H1 (cell line): Measurements from ENCODE around the gene AOAH. TPM values are rescaled to one million over a fixed set of nuclear protein-coding genes. Genes with fewer than 3 reads are reported as not detected.

Experiments used
- CTCF ChIA-PET: fragments of 300-600 bp; sonication (Branson Sonifier 250); formaldehyde crosslinking; loops from one replicate; lab custom pipeline; 2021; ENCODE audit not compliant: partially characterized antibody; lab: Charles Lee
- POLR2A ChIA-PET: fragments of 300-600 bp; sonication (Branson Sonifier 250); formaldehyde crosslinking; loops from one replicate; lab custom pipeline; 2021; ENCODE audit warnings: inconsistent platforms; ENCODE audit not compliant: partially characterized antibody; lab: Charles Lee
- DNase-seq, 2 experiments: peaks; one replicate each; pipeline versions ENCODE4 v3.0.0 to v3.0.0-alpha.2; 2010 to 2022; ENCODE audit warnings: low spot score in 2 of 2, low read depth in 1 of 2, mixed read lengths in 1 of 2
- FAIRE-seq: peaks from 2 replicates; lab custom pipeline; 2011; peaks lifted over from hg19 to GRCh38; lab: Jason Lieb, UNC
- H2AFZ ChIP-seq: 2 replicates; pipeline ENCODE4 v1.8.1; 2012; ENCODE audit warnings: low read length, inconsistent platforms
- H2AK5ac ChIP-seq: 2 replicates; pipeline ENCODE4 v1.6.1; 2013; ENCODE audit warnings: low read depth, low read length
- H2BK120ac ChIP-seq: replicated peaks from 2 replicates; pipeline ENCODE3; 2013; ENCODE audit warnings: low read depth, low read length, inconsistent platforms
- H2BK12ac ChIP-seq: 2 replicates; pipeline ENCODE4 v1.6.1; 2013; ENCODE audit warnings: low read depth, low read length
- H2BK15ac ChIP-seq: 2 replicates; pipeline ENCODE4 v1.6.1; 2013; ENCODE audit warnings: low read length
- H2BK20ac ChIP-seq: 2 replicates; pipeline ENCODE4 v1.6.1; 2013; ENCODE audit warnings: low read length
- H2BK5ac ChIP-seq: 2 replicates; pipeline ENCODE4 v1.6.1; 2013; ENCODE audit warnings: low read depth, low read length
- H3K14ac ChIP-seq: 2 replicates; pipeline ENCODE4 v1.6.1; 2013; ENCODE audit warnings: inconsistent platforms; ENCODE audit not compliant: insufficient read length
- H3K18ac ChIP-seq: 2 replicates; pipeline ENCODE4 v1.6.1; 2013; ENCODE audit warnings: low read length; ENCODE audit errors: extremely low read depth
- H3K23ac ChIP-seq: 2 replicates; pipeline ENCODE4 v1.6.1; 2013; ENCODE audit warnings: inconsistent platforms; ENCODE audit not compliant: insufficient read length
- H3K23me2 ChIP-seq: 2 replicates; pipeline ENCODE4 v1.6.1; 2013; ENCODE audit warnings: low read depth, low read length
- H3K27ac ChIP-seq: 2 replicates; pipeline ENCODE4 v1.6.1; 2011; ENCODE audit warnings: low read depth, low read length, inconsistent platforms
- H3K27me3 ChIP-seq, 4 experiments: replicated peaks in 1 of 4; 1 replicate in 1 of 4; 2 replicates in 3 of 4; pipeline versions ENCODE4 v1.6.1 to v1.8.1; 2011 to 2013; ENCODE audit warnings: low read length in 3 of 4, mild to moderate bottlenecking in 3 of 4, inconsistent platforms in 2 of 4, mixed read lengths in 2 of 4, moderate library complexity in 1 of 4; ENCODE audit not compliant: control insufficient read depth in 3 of 4, insufficient read depth in 3 of 4; ENCODE audit errors: extremely low read depth in 1 of 4
- H3K36me3 ChIP-seq, 4 experiments: 2 replicates each; pipeline versions ENCODE4 v1.6.1 to v1.8.1; 2011 to 2013; ENCODE audit warnings: mild to moderate bottlenecking in 4 of 4, low read length in 3 of 4, moderate library complexity in 2 of 4, control low read depth in 1 of 4, inconsistent platforms in 1 of 4; ENCODE audit not compliant: insufficient read depth in 4 of 4, control insufficient read depth in 2 of 4
- H3K4ac ChIP-seq: replicated peaks from 2 replicates; pipeline ENCODE3; 2013; ENCODE audit warnings: low read length, low read depth, mixed read lengths, inconsistent platforms; ENCODE audit not compliant: insufficient read length
- H3K4me1 ChIP-seq, 4 experiments: replicated peaks in 1 of 4; 1 replicate in 1 of 4; 2 replicates in 3 of 4; pipeline versions ENCODE4 v1.6.1 to v1.8.1; 2011 to 2013; ENCODE audit warnings: low read length in 3 of 4, inconsistent platforms in 2 of 4, mixed read lengths in 1 of 4; ENCODE audit not compliant: insufficient read depth in 4 of 4, control insufficient read depth in 3 of 4
- H3K4me2 ChIP-seq, 2 experiments: 2 replicates each; pipeline versions ENCODE4 v1.6.1 to v1.8.1; 2011 to 2013; ENCODE audit warnings: low read depth in 2 of 2, low read length in 2 of 2, control low read depth in 1 of 2, inconsistent platforms in 1 of 2, mild to moderate bottlenecking in 1 of 2; ENCODE audit not compliant: insufficient read depth in 1 of 2
- H3K4me3 ChIP-seq, 4 experiments: fragments of 200-600, 300-600 bp in 1 of 4; sonication (generic), shearing (Covaris generic), sonication (Bioruptor Twin) in 1 of 4; 2 replicates each; pipeline versions ENCODE4 v1.5.1 to v1.8.1; 2011 to 2016; ENCODE audit warnings: low read length in 4 of 4, low read depth in 3 of 4, control low read depth in 2 of 4, inconsistent platforms in 2 of 4, mild to moderate bottlenecking in 2 of 4, mixed read lengths in 1 of 4, moderate library complexity in 1 of 4; ENCODE audit not compliant: insufficient read depth in 2 of 4; ENCODE audit errors: extremely low read depth in 1 of 4
- H3K56ac ChIP-seq: replicated peaks from 2 replicates; pipeline ENCODE3; 2013; ENCODE audit warnings: low read depth, mild to moderate bottlenecking, mixed read lengths, low read length, inconsistent platforms; ENCODE audit not compliant: insufficient read length
- H3K79me1 ChIP-seq: 2 replicates; pipeline ENCODE4 v1.6.1; 2013; ENCODE audit warnings: low read depth, low read length, control low read depth
- H3K79me2 ChIP-seq, 2 experiments: 2 replicates each; pipeline versions ENCODE4 v1.6.1 to v1.8.1; 2012 to 2013; ENCODE audit warnings: low read length in 2 of 2, mild to moderate bottlenecking in 2 of 2, inconsistent platforms in 1 of 2; ENCODE audit not compliant: insufficient read depth in 2 of 2, control insufficient read depth in 1 of 2
- H3K9ac ChIP-seq, 4 experiments: replicated peaks in 1 of 4; 1 replicate in 1 of 4; 2 replicates in 3 of 4; pipeline versions ENCODE4 v1.6.1 to v1.8.1; 2011 to 2013; ENCODE audit warnings: low read depth in 3 of 4, low read length in 3 of 4, control low read depth in 2 of 4, mild to moderate bottlenecking in 2 of 4, moderate library complexity in 2 of 4, inconsistent platforms in 1 of 4; ENCODE audit errors: extremely low read depth in 1 of 4
- H3K9me3 ChIP-seq, 2 experiments: 2 replicates each; pipeline versions ENCODE4 v1.6.1 to v1.8.1; 2012 to 2013; ENCODE audit warnings: mild to moderate bottlenecking in 2 of 2, moderate library complexity in 2 of 2, control low read depth in 1 of 2, inconsistent platforms in 1 of 2, low read depth in 1 of 2, low read length in 1 of 2, mixed read lengths in 1 of 2; ENCODE audit not compliant: insufficient read depth in 2 of 2
- H4K20me1 ChIP-seq, 2 experiments: replicated peaks in 1 of 2; 2 replicates each; pipeline versions ENCODE3 to v1.8.1; 2011 to 2013; ENCODE audit warnings: inconsistent platforms in 2 of 2, low read length in 2 of 2, mild to moderate bottlenecking in 1 of 2; ENCODE audit not compliant: insufficient read depth in 2 of 2, control insufficient read depth in 1 of 2
- H4K5ac ChIP-seq: 2 replicates; pipeline ENCODE4 v1.6.1; 2013; ENCODE audit warnings: low read length, low read depth, mixed read lengths, inconsistent platforms; ENCODE audit not compliant: insufficient read length
- H4K8ac ChIP-seq: 2 replicates; pipeline ENCODE4 v1.8.0; 2013; ENCODE audit warnings: mild to moderate bottlenecking, moderate library complexity, low read length, inconsistent platforms; ENCODE audit not compliant: insufficient read depth; ENCODE audit errors: extremely low read depth
- H4K91ac ChIP-seq: replicated peaks from 2 replicates; pipeline ENCODE3; 2013; ENCODE audit warnings: low read length, mixed read lengths, inconsistent platforms; ENCODE audit not compliant: insufficient read length
- CBX5 ChIP-seq: fragments of 300-800, 300-1000 bp; sonication (generic); IDR thresholded peaks from 2 replicates; pipeline ENCODE4 v1.7.1; 2016; ENCODE audit warnings: antibody characterized with exemption, low read length, low read depth
- CTCF ChIP-seq, 3 experiments: IDR thresholded peaks; 1 replicate in 2 of 3; 2 replicates in 1 of 3; pipeline versions ENCODE4 v1.5.1 to v1.6.1; 2011; ENCODE audit warnings: low read length in 3 of 3, mild to moderate bottlenecking in 3 of 3, inconsistent platforms in 2 of 3, low read depth in 1 of 3, moderate library complexity in 1 of 3; ENCODE audit not compliant: insufficient read depth in 1 of 3; ENCODE audit errors: control extremely low read depth in 1 of 3
- EZH2 ChIP-seq: fragments of 200-600 bp; sonication (generic); IDR thresholded peaks from 2 replicates; pipeline ENCODE4 v1.7.1; 2012; ENCODE audit warnings: low read depth, mild to moderate bottlenecking, moderate library complexity, low read length, inconsistent platforms; ENCODE audit not compliant: severe bottlenecking
- MAFK ChIP-seq: IDR thresholded peaks from 2 replicates; pipeline ENCODE4 v1.6.1; 2012; ENCODE audit warnings: low read depth, mild to moderate bottlenecking, improper control_type of control experiment, low read length
- NANOG ChIP-seq: IDR thresholded peaks from 2 replicates; pipeline ENCODE4 v1.6.1; 2011; ENCODE audit warnings: low read length, low read depth, mild to moderate bottlenecking, inconsistent platforms; ENCODE audit not compliant: insufficient read depth, poor library complexity, severe bottlenecking
- RFX5 ChIP-seq: IDR thresholded peaks from 2 replicates; pipeline ENCODE4 v1.6.1; 2011; ENCODE audit warnings: low read depth, low read length, improper control_type of control experiment, borderline replicate concordance
- TAF7 ChIP-seq: optimal IDR thresholded peaks from 2 replicates; pipeline ENCODE3; 2011; ENCODE audit warnings: low read depth, mild to moderate bottlenecking, inconsistent platforms, low read length, moderate library complexity, borderline replicate concordance
- ZNF274 ChIP-seq: IDR thresholded peaks from 2 replicates; pipeline ENCODE4 v1.7.0; 2012; ENCODE audit warnings: low read length, borderline replicate concordance; ENCODE audit errors: extremely low read depth
- WGBS, 2 experiments: shearing (Covaris generic) in 1 of 2; methylation state at CpG; one replicate each; pipeline versions ENCODE4 v1.1.6 to v1.1.7; 2013 to 2015; ENCODE audit warnings: low lambda C conversion rate in 2 of 2, mixed read lengths in 2 of 2, inconsistent platforms in 1 of 2, low coverage in 1 of 2, missing lambda C conversion rate in 1 of 2; ENCODE audit not compliant: insufficient replicate concordance in 2 of 2, insufficient coverage in 1 of 2, insufficient read length in 1 of 2; ENCODE audit errors: extremely low coverage in 1 of 2, missing lambda C conversion rate in 1 of 2; 5-methylcytosine and 5-hydroxymethylcytosine counted together
- polyA plus RNA-seq, 7 experiments: library from polyadenylated mRNA; depleted of rRNA in 3 of 7; stranded (reverse) in 5 of 7; unstranded in 2 of 7; fragments of >200 nt in 5 of 7; fragments of 200-250 nt in 2 of 7; gene quantifications; 1 replicate in 5 of 7; 2 replicates in 1 of 7; 4 replicates in 1 of 7; pipeline versions ENCODE4 v1.2.1 to v1.2.3, GENCODE V29; 2011 to 2013; ENCODE audit warnings: missing spikeins in 2 of 7, mixed read lengths in 2 of 7
- total RNA-seq: library from RNA; stranded (reverse); fragmentation: NEBNext Ultra II Directional; extraction: Animal tissue kit (Norgen Biotek cat#: 25700); gene quantifications from 2 replicates; pipeline ENCODE4 v1.2.1, GENCODE V29; 2021

AOAH gene
- total and polyA plus RNA-seq, 2 of the 8 experiments (the other 6 are each of a cell fraction or from before 2014, with no cell fraction given) = 0.08 TPM; not detected in 1

- Histone ChIP-seq H3K27ac (no peak overlapping the region), H3K14ac (no peak overlapping the region), H4K91ac (no peak overlapping the region), H3K56ac (no peak overlapping the region), H3K23ac (no peak overlapping the region), H3K79me1 (no peaks in the 10 kb centered on the region), H3K36me3 (no peaks in the 10 kb centered on the region), H3K4me3 (no peak overlapping the region), H3K9ac (no peak overlapping the region), H3K23me2 (no peaks in the 10 kb centered on the region), H3K9me3 (no peaks in the 10 kb centered on the region), H4K20me1 (no peaks in the 10 kb centered on the region), H3K4me2 (no peak overlapping the region), H4K5ac (no peak overlapping the region), H2AK5ac (no peak overlapping the region), H2BK15ac (no peak overlapping the region), H2BK20ac (no peak overlapping the region), H2BK120ac (no peak overlapping the region), H3K4ac (no peak overlapping the region), H3K4me1 (no peaks in the 10 kb centered on the region), H3K79me2 (no peaks in the 10 kb centered on the region), H2AFZ (no peak overlapping the region), H2BK12ac (no peak overlapping the region), H2BK5ac (no peak overlapping the region), H4K8ac (no peak overlapping the region), H3K27me3 (no peaks in the 10 kb centered on the region), H3K18ac (no peak overlapping the region)
- CTCF ChIA-PET = interaction anchor here (0.8 to 11.8 kb wide), 6 partner anchors 16 to 707 kb away, joined by 3 to 104 read pairs (median 6); no protein-coding TSS in a partner anchor
- POLR2A ChIA-PET = no interaction called here
- 94% methylated on average over 3 of the region's 3 CpGs; no CpG with 5 or more reads in 1 of the 2 experiments for WGBS, 2 experiments
- TF ChIP-seq ZNF274 (no peak), NANOG (no peak), CTCF (IDR thresholded peaks at IDR 0.05; ENCODE audit: control extremely low read depth in 1 of 3, insufficient read depth in 1 of 3, low read depth in 1 of 3, low read length in 3 of 3) (no peak), RFX5 (no peak), TAF7 (no peak), MAFK (no peak), EZH2 (no peak), CBX5 (no peak)
- FAIRE-seq = no peak
- no peak for DNase-seq
Measured at GRCh38 chr7:36491317-36491716, 233.0 kb downstream of the AOAH start.
